GM21576 (cell line): ENCODE results near the gene NUDT16L1.

ENCODE experiments used
- ATAC-seq: cut with Tn5 transposase; IDR thresholded peaks from one replicate; pipeline ENCODE4 v1.9.1; 2021; ENCODE audit warnings: mild to moderate bottlenecking, moderate library complexity; ENCODE audit not compliant: unreplicated experiment

The NUDT16L1 gene

DNA sequence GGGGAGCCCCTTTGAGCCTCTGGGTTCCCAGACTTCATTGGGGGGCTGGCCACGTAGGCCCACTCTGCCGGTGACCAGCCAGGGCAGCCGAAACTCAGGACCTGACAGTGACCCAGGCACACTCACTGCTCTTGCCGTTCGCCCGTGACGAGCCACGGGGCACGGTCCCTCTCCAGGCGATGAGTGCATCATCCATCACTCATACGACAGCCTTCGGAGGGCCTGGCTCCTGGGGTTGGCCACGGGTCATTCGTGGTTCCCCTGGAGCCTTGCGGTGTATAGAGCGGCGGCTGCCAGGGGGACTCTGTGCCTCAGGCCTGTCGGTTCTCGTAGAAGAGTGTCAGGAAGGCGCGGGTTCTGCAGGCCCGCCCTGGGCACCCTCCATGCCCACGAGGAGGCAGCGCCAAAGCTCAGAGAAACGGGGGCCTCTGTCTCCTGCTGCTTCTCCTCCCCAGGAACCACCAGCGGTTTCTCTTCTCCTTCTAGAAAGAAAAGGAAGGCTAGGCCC is 11.2 kb upstream of the NUDT16L1 start:
- ATAC-seq = no peak

GRCh38 chr16:4682616-4683254 is 10.6 kb upstream of the NUDT16L1 start:
- no peak for ATAC-seq

DNA sequence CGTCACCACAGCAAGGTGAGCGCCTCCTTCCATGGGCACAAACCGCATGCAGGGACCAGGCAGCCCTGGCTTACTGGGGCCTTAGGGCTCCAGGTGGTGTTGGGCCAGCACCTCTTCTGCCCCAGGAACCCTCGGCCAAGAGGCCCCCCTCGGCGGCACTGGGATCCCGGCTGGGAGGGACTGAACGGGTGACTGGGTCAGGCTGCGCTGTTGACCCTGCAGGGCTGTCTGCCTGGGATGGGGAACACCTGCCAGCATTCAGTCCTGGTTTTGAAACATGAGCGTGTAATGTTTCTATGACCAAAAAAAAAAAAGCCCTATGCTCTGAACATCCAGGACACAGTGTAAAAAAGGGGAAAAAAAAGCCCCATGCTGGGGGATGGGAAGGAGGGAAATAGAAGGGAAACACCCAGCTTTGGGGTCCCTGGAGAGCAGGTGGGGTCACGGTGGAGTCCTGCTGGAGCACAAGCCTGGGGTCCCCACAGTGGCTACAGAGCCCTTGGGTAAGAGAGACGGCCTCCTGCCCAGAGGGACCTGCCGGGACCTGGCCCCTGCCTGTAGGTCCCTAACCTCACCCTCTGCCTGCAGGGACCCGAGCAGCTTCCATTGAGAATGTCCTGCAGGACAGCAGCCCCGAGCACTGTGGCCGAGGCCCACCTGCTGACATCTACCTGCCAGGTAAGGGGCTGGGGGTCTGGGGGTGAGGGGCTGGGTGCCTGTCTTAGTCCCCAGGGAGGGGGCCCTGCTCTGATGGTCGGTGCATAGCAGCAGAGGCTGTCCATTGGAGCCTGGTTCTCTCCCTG is 9.9 kb upstream of the NUDT16L1 start:
- ATAC-seq = no peak

DNA sequence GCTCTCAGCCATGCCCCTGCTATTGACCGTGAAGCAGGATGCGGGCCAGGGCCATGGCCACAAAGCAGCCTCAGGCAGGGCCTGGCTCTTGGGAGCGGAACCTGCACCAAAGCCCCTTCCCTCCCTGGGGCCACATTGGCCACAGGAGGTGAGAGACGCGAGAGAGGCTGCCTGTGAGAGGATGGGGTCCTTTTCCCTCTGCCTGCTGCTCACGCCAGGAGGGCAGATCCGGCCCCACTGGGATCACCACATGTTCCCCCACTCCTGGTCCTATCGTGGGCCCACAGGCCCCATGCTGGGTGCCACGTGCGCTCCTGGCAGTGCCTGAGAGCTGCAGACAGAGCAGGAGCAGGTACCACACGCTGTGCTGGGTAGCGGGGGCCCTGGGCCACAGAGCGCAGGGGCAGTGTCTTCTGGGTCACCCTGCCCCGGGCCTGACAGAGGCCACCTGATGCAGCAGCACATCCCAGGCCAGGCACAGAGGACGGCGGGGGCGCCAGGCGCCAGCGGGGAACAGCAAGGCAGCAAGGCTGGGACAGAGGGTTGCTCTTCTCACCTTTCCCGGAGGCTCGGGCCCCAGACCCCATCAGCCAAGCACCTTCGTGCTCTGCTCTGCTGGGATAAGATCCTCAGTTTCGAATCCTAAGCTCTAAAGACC is 9.2 kb upstream of the NUDT16L1 start:
- no peak for ATAC-seq

DNA sequence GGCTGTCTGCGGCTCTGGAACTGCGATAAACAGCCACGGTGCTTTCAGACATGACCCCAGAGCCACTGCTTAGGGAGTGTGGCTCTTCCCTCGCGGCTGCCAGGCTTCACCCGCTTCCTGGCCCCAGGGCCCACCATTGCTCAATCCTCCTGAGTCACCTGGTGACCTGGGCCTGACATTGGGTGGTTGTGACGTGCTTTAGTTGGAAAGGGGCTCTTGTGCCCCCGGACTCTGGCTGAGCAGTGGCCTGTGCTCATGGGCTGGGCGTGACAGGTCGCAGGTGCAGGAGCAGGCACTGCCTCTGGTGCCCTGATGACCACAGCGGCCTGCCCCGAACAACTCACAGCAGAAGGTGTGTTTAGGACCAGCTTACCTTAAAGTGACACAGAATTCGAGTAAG is 8.6 kb upstream of the NUDT16L1 start:
- ATAC-seq = no peak

- no peak for ATAC-seq
Measured at GRCh38 chr16:4685292-4685691, 8.1 kb upstream of the NUDT16L1 start.

DNA sequence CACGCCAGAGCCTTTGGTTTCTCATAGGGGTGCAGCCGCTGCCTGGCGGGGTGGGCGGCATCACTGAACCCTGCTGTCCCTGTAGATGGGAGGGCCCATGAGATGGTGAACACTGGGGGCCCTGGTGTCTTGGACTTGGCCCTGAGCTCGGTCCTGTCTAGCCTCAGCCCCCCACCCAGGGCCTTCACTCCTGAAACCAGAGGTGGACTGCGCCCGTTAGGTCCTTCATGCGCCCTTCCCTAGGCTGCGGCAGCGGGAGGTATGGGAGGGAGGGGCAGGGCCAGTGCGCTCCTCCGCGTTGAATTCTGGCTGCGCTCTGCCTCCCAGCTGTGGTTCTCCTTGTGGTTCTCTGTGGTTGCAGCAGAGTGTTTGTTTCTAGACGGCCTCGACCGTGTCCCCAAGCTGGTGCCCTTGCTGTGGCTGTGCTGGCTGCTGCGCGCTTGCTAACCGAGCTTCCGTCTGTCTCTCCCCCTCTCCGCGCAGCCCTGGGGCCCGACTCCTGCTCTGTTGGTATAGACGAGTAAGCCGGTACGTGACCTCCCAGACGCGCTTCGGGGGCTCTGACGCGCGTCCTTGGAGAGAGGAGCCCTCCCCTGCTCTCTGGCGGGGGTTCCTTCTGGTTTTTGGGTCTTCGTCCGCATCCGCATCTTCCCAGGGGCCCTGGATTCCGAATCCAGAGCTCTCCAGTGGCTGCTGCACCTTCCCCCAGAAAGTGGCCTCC is 7.4 kb upstream of the NUDT16L1 start:
- no peak for ATAC-seq

- ATAC-seq = no peak
Measured at GRCh38 chr16:4686497-4687210, 6.7 kb upstream of the NUDT16L1 start.

GRCh38 chr16:4687416-4687815 is 5.9 kb upstream of the NUDT16L1 start:
- no peak for ATAC-seq

- no peak for ATAC-seq
Measured at GRCh38 chr16:4687946-4688673, 5.3 kb upstream of the NUDT16L1 start.

DNA sequence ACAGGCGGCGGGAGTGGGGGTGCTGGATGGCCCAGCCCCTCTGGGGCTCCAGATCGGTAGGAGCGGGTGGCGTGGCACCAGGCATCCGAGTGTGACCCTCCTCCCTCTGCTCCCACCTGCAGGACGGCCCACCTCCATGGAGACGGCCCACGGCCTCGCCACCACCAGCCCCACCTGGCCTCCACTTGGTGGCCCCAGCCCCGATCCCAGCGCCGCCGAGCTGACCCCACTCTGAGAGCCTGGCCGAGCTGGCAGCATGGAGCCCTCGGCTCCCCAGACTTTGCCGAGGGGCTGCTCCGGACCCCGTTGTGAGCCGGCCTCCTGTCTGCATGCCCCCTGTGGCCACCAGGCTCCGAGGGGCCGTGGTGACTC is 4.7 kb upstream of the NUDT16L1 start:
- ATAC-seq = no peak

- ATAC-seq = no peak
Measured at GRCh38 chr16:4689091-4689671, 4.2 kb upstream of the NUDT16L1 start.

DNA sequence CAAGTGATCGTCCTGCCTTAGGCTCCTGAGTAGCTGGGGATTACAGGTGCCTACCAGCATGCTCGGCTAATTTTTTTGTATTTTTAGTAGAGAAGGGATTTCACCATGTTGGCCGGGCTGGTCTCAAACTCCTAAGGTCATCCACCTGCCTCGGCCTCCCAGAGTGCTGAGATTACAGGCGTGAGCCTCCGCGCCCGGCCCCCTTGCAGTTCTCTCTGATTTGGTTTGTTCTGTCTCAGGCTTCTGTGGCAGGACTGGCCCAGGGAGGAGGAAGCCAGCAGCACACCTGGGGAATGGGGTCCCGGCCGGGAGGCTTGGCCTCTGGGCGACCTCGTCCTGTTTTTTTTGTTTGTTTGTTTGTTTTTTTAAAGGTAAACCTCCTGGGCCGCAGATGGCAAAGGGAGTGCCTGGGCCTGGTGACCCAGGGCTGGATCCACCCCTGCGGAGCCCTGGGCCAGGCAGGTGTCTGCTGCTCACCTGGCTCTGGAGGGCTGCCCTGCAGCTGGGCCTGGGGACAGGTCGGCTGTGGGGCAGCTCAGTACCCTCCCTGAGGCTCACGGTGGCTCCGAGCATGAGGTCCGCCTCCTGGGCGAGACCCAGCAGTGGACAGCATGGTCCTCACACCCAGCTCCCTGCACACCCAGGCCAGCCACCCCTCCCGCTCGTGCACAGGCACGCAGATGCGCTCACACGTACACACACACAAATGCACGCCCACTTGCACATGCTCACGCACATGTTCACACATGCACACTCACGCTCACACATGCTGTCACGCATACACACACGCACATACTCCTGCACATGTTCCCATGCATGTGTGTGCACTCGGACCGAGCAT is 3.3 kb upstream of the NUDT16L1 start:
- ATAC-seq = no peak

- no peak for ATAC-seq
Measured at GRCh38 chr16:4690946-4691665, 2.3 kb upstream of the NUDT16L1 start.

DNA sequence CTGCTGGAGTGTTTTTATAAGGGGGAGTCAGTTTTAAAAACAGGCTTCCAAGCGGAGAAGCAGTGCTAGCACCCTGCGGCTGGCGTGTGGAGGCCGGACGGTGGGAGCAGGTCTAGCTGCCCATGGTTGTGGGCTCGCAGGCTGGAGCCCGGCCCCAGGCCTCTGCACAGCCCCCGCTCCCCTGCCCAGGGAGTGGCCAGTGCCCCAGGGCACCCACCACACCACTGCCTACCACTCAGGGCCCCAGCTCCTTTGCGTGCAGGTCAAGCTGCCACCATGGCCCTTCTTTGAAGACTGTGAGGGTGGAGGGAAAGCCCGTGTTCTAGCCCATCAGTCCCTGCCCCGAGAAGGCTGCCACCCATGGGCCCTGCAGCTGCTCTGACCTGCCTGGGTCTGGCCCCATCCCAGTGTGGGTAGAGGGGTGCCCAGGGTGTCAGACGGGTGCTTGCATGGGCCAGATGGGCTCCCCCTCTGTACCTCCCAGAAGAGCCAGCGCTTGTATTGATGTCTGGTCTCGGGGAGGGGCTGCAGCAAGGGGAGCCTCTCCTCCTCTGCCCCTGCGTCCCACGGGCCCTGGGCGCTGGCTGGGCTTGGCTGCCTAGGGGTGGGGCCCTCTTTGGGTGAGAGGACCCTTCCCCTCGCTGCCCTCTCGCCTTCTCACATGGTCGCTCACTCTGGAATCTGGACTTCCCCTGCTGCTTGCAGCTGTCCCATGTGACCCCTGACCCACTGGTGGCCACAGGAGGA is 1.5 kb upstream of the NUDT16L1 start:
- no peak for ATAC-seq

GRCh38 chr16:4692460-4693295 is 684 bp upstream of the NUDT16L1 start:
- peak; percentile 10 for ATAC-seq
